Upper lobe of left lung (tissue), 6 donors: ENCODE data around the gene TMPRSS9. TPM values are rescaled to one million over a fixed set of nuclear protein-coding genes. Genes with fewer than 3 reads are reported as not detected.

Experiments
- ATAC-seq, 2 donors: fragments of 200-7000 bp; cut with Tn5 transposase; one replicate each; pipeline ENCODE4 v1.9.1; 2022; ENCODE audit warnings: mild to moderate bottlenecking in 2 of 2, moderate library complexity in 2 of 2; ENCODE audit not compliant: low FRiP score in 2 of 2
- DNase-seq, 2 donors: peaks; one replicate each; pipeline ENCODE4 v3.0.0-alpha.2; 2019 to 2020
- H3K27ac ChIP-seq, 4 donors: fragments of 200-600 bp; sonication (generic); one replicate each; pipeline ENCODE4 v1.5.1; 2016 to 2019
- H3K27me3 ChIP-seq, 4 donors: fragments of 200-600 bp; sonication (generic); one replicate each; pipeline ENCODE4 v1.5.1; 2017 to 2019
- H3K36me3 ChIP-seq, 4 donors: fragments of 200-600 bp; sonication (generic); one replicate each; pipeline ENCODE4 v1.5.1; 2016 to 2019
- H3K4me1 ChIP-seq, 4 donors: fragments of 200-600 bp; sonication (generic); one replicate each; pipeline ENCODE4 v1.5.1; 2018 to 2019
- H3K4me3 ChIP-seq, 4 donors: fragments of 200-600 bp; sonication (generic); one replicate each; pipeline ENCODE4 v1.5.1; 2017 to 2019; ENCODE audit warnings: mild to moderate bottlenecking in 2 of 4, moderate library complexity in 1 of 4
- H3K9me3 ChIP-seq, 4 donors: fragments of 200-600 bp; sonication (generic); one replicate each; pipeline ENCODE4 v1.5.1; 2018 to 2019
- CTCF ChIP-seq, 6 experiments: fragments of 450-650 bp in 4 of 6; fragments of 200-600 bp in 2 of 6; sonication (generic) in 2 of 6; IDR thresholded peaks; one replicate each; pipeline ENCODE4 v1.5.1; 2016 to 2019; ENCODE audit warnings: antibody characterized with exemption in 6 of 6
- EP300 ChIP-seq, 4 donors: sonication (generic); formaldehyde crosslinking; IDR thresholded peaks; one replicate each; pipeline ENCODE4 v1.5.1; 2017; ENCODE audit warnings: antibody characterized with exemption in 4 of 4, control low read depth in 2 of 4
- POLR2A ChIP-seq, 4 donors: fragments of 450-650 bp; IDR thresholded peaks; one replicate each; pipeline ENCODE4 v1.5.1; 2016 to 2017; ENCODE audit warnings: antibody characterized with exemption in 4 of 4, mild to moderate bottlenecking in 2 of 4
- POLR2AphosphoS5 ChIP-seq, 2 donors: sonication (generic); formaldehyde crosslinking; IDR thresholded peaks; one replicate each; pipeline ENCODE4 v1.5.1; 2017; ENCODE audit warnings: antibody characterized with exemption in 2 of 2
- WGBS, 2 donors: methylation state at CpG; one replicate each; pipeline ENCODE4 v1.1.5; 2017 to 2018; 5-methylcytosine and 5-hydroxymethylcytosine counted together
- total RNA-seq, 6 donors: library from RNA; depleted of rRNA in 4 of 6; stranded (reverse); fragments of >200 nt in 4 of 6; gene quantifications; one replicate each; pipeline versions ENCODE4 v1.1.0 to v1.2.1, GENCODE V29; 2016 to 2021
- donor health status: DM: no; HTN: no; CAD: no; lungs with moderate emphysema.
- donor health status: DM: no; HTN: yes; CAD: no; lungs with severe emphysema.

Gene TMPRSS9
- total RNA-seq, 6 donors from 2014 or later = 0.14 to 0.55 (median 0.26) TPM; not detected in 2

- no peak for ATAC-seq
- no peak for DNase-seq
- no peaks in the 10 kb centered on the region for H3K36me3 ChIP-seq
- no peak overlapping the region for H3K4me3 ChIP-seq
- no peaks in the 10 kb centered on the region for H3K9me3 ChIP-seq
- H3K27me3 ChIP-seq = peaks cover 0 to 20% (median 11%) of the 10 kb centered on the region in 4 donors
- no peaks in the 10 kb centered on the region for H3K4me1 ChIP-seq
- no peak overlapping the region for H3K27ac ChIP-seq
- TF ChIP-seq POLR2A (IDR thresholded peaks at IDR 0.05) = no peak
- 78 to 80% methylated on average over 15 of the region's 15 CpGs for WGBS, 2 donors
These were observed 2.9 kb downstream of the TMPRSS9 start for GRCh38 chr19:2362970-2363300.

- TF ChIP-seq POLR2AphosphoS5 (IDR thresholded peaks at IDR 0.05) (no peak), EP300 (IDR thresholded peaks at IDR 0.05) (no peak), CTCF (IDR thresholded peaks at IDR 0.05) (no peak)
- H3K9me3 ChIP-seq = no peaks in the 10 kb centered on the region
- H3K27me3 ChIP-seq = peaks cover 0 to 20% (median 11%) of the 10 kb centered on the region in 4 donors
- ATAC-seq (no peak), DNase-seq (no peak)
- no peaks in the 10 kb centered on the region for H3K4me1 ChIP-seq
- no peak overlapping the region for H3K27ac ChIP-seq
- H3K4me3 ChIP-seq = no peak overlapping the region
- WGBS, 2 donors = 70 to 73% methylated on average over 17 of the region's 17 CpGs
- no peaks in the 10 kb centered on the region for H3K36me3 ChIP-seq
These were observed 3.4 kb downstream of the TMPRSS9 start for GRCh38 chr19:2363419-2363818.

DNA sequence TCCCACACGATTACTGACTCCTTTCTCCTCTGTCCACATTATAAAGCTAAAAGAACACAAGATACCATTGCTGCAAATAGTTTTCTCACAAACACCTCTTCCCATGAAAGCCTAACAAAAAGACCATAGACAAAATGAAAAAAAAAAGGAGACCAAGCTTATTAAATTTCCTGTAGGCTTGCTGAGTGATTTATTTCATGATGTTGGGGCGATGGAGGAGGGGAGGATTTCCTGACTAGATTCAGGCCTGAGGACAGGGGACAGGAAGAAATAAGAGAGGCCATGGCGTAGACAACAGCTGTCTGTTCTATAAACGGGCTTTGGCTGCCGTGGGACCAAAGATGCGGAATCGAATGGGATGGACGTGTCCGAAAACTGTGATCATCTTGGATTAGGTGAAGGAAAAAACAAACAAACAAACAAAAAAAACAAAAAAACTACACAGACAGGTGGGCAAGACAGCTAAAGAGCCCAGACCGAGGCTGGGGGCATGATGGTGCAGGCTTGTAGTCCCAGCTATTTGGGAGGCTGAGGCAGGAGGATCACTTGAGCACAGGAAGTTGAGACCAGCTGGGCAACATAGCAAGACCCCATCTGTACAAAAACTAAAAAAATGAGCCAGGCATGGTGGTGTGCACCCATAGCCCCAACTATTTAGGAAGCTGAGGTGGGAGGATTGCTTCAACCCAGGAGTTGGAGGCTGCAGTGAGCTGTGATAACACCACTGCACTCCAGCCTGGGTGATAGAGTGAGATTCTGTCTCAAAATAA lies 5.3 kb downstream of the TMPRSS9 start:
- Histone ChIP-seq H3K27ac (no peak overlapping the region), H3K9me3 (no peaks in the 10 kb centered on the region), H3K36me3 (no peaks in the 10 kb centered on the region), H3K4me1 (no peaks in the 10 kb centered on the region), H3K27me3 (peaks cover 0 to 13% (median 7%) of the 10 kb centered on the region in 4 donors), H3K4me3 (no peak overlapping the region)
- ATAC-seq (no peak), DNase-seq (no peak)
- TF ChIP-seq CTCF (IDR thresholded peaks at IDR 0.05) (no peak), POLR2AphosphoS5 (IDR thresholded peaks at IDR 0.05) (no peak), EP300 (IDR thresholded peaks at IDR 0.05) (no peak), POLR2A (IDR thresholded peaks at IDR 0.05) (no peak)
- WGBS, 2 donors = 41 to 50% methylated on average over 10 of the region's 10 CpGs

- no peaks in the 10 kb centered on the region for H3K4me1 ChIP-seq
- WGBS, 2 donors = 63 to 74% methylated on average over 15 to 16 of the region's 16 CpGs
These were observed 11.6 kb downstream of the TMPRSS9 start for GRCh38 chr19:2371656-2372055.

DNA sequence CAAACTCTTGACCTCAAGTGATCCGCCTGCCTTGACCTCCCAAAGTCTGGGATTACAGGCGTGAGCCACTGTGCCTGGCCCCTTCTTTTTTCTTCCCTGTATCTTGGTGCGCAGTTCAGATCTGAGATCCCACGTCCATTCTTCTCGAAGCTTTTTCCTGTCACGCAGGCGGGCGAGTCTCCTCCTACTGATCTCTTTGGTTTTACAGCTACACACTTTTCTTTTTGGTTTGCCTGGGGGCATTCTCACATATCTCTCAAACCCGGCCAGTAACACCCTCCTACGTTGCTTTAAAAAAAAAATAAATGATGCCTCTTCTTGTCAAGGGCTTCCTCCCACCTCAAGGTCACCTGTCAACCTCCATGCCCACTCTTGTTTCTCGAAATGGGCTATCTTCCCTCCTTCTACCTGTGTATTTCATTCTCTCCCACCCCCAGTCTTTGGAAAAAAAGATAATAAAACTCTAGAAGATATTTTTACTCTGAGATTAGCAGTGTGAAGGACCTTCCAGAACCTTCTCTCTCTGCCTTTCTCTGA lies 12.1 kb downstream of the TMPRSS9 start:
- peaks cover 0 to 5% (median 0%) of the 10 kb centered on the region in 4 donors for H3K27me3 ChIP-seq
- TF ChIP-seq EP300 (IDR thresholded peaks at IDR 0.05) (no peak), POLR2A (IDR thresholded peaks at IDR 0.05) (no peak), CTCF (IDR thresholded peaks at IDR 0.05) (no peak), POLR2AphosphoS5 (IDR thresholded peaks at IDR 0.05) (no peak)
- DNase-seq (no peak), ATAC-seq (no peak)
- 55 to 59% methylated on average over 11 of the region's 11 CpGs for WGBS, 2 donors
- no peaks in the 10 kb centered on the region for H3K4me1 ChIP-seq
- H3K27ac ChIP-seq = no peak overlapping the region
- no peak overlapping the region for H3K4me3 ChIP-seq
- no peaks in the 10 kb centered on the region for H3K9me3 ChIP-seq
- no peaks in the 10 kb centered on the region for H3K36me3 ChIP-seq

More at GRCh38 chr19:2371656-2372055, 11.6 kb downstream of the TMPRSS9 start:
- Histone ChIP-seq H3K36me3 (no peaks in the 10 kb centered on the region), H3K4me3 (no peak overlapping the region), H3K27me3 (peaks cover 0 to 5% (median 0%) of the 10 kb centered on the region in 4 donors), H3K9me3 (no peaks in the 10 kb centered on the region), H3K27ac (no peak overlapping the region)
- TF ChIP-seq CTCF (IDR thresholded peaks at IDR 0.05) (no peak), POLR2AphosphoS5 (IDR thresholded peaks at IDR 0.05) (no peak), POLR2A (IDR thresholded peaks at IDR 0.05) (no peak), EP300 (IDR thresholded peaks at IDR 0.05) (no peak)
- ATAC-seq (no peak), DNase-seq (no peak)
